Lung (tissue), 12 donors: Measurements from ENCODE around the gene PCSK5. TPM values are rescaled to one million over a fixed set of nuclear protein-coding genes. Genes with fewer than 3 reads are reported as not detected.
A peak's percentile ranks its signal among the peaks of the same experiment; 100 is the strongest.

Source experiments
- ATAC-seq: fragments of 200-7000 bp; cut with Tn5 transposase; one replicate; pipeline ENCODE4 v1.9.1; 2020; ENCODE audit warnings: moderate number of reproducible peaks; ENCODE audit not compliant: insufficient read depth, low FRiP score
- DNase-seq, 3 donors: peaks; one replicate each; pipeline ENCODE4 v3.0.0-alpha.2; 2013 to 2017
- H3K27ac ChIP-seq, 2 donors: one replicate each; pipeline ENCODE4 v1.5.1; 2013; ENCODE audit warnings: mild to moderate bottlenecking in 2 of 2, moderate library complexity in 2 of 2, control low read depth in 1 of 2, inconsistent platforms in 1 of 2, low read depth in 1 of 2, low read length in 1 of 2
- H3K27me3 ChIP-seq, 3 donors: one replicate each; pipeline ENCODE4 v1.5.1; 2013; ENCODE audit warnings: low read length in 2 of 3; ENCODE audit not compliant: control insufficient read depth in 3 of 3, insufficient read depth in 3 of 3
- H3K36me3 ChIP-seq, 4 donors: one replicate each; pipeline ENCODE4 v1.5.1; 2013; ENCODE audit warnings: low read length in 4 of 4, mild to moderate bottlenecking in 1 of 4, moderate library complexity in 1 of 4; ENCODE audit not compliant: control insufficient read depth in 4 of 4, insufficient read depth in 4 of 4
- H3K4me1 ChIP-seq, 5 donors: one replicate each; pipeline ENCODE4 v1.5.1; 2013; ENCODE audit warnings: low read length in 5 of 5, mild to moderate bottlenecking in 2 of 5, moderate library complexity in 1 of 5; ENCODE audit not compliant: control insufficient read depth in 5 of 5, insufficient read depth in 5 of 5
- H3K4me3 ChIP-seq: one replicate; pipeline ENCODE4 v1.5.1; 2013; ENCODE audit warnings: mild to moderate bottlenecking, control low read depth, moderate library complexity
- H3K9ac ChIP-seq, 2 donors: one replicate each; pipeline ENCODE4 v1.5.1; 2013; ENCODE audit warnings: low read length in 2 of 2, control low read depth in 1 of 2; ENCODE audit not compliant: insufficient read depth in 1 of 2
- H3K9me3 ChIP-seq, 4 donors: one replicate each; pipeline ENCODE4 v1.5.1; 2013; ENCODE audit warnings: low read length in 3 of 4, mild to moderate bottlenecking in 1 of 4, moderate library complexity in 1 of 4; ENCODE audit not compliant: control insufficient read depth in 4 of 4, insufficient read depth in 3 of 4
- CTCF ChIP-seq: IDR thresholded peaks from 2 replicates; pipeline ENCODE4 v1.5.1; 2012; ENCODE audit warnings: mild to moderate bottlenecking; ENCODE audit errors: control extremely low read depth, extremely low read depth
- WGBS, 2 donors: extraction: QIAGEN DNeasy Blood & Tissue Kit; methylation state at CpG; one replicate each; pipeline ENCODE4 v1.1.7; 2013; 5-methylcytosine and 5-hydroxymethylcytosine counted together
- polyA plus RNA-seq, 2 donors: library from polyadenylated mRNA; stranded (reverse); fragments of 200-250 nt; gene quantifications; one replicate each; pipeline ENCODE4 v1.2.1, GENCODE V29; 2013
- total RNA-seq, 2 donors: library from RNA; depleted of rRNA in 1 of 2; stranded (reverse); fragments of >200 nt in 1 of 2; gene quantifications; one replicate each; pipeline ENCODE4 v1.2.1, GENCODE V29; 2014 to 2021
- donor health status: control.
- donor health status: control.
- donor health status: Bipolar disorder and iron deficiency.
- donor health status: healthy.
- donor health status: DM: yes; HTN: yes; CAD: no.

The PCSK5 gene
- total and polyA plus RNA-seq, 4 donors = 1.9 to 28.2 (median 13.6) TPM

GRCh38 chr9:76103531-76104315, 213.2 kb downstream of the PCSK5 start:
- no peak for TF ChIP-seq CTCF
- WGBS, 2 donors = 70 to 75% methylated on average over 6 of the region's 6 CpGs
- Histone ChIP-seq H3K4me1 (peaks cover 0 to 29% (median 13%) of the 10 kb centered on the region in 5 donors), H3K27ac (no peak overlapping the region), H3K27me3 (no peaks in the 10 kb centered on the region), H3K36me3 (no peaks in the 10 kb centered on the region), H3K9me3 (no peaks in the 10 kb centered on the region), H3K9ac (no peak overlapping the region), H3K4me3 (no peak overlapping the region)
- ATAC-seq = no peak
- peak in 2 of 3 donors; percentile 56 to 57 for DNase-seq

GRCh38 chr9:76107482-76107881, 217.0 kb downstream of the PCSK5 start:
- no peak for TF ChIP-seq CTCF
- no peak for ATAC-seq
- no peaks in the 10 kb centered on the region for H3K36me3 ChIP-seq
- H3K27me3 ChIP-seq = no peaks in the 10 kb centered on the region
- no peak overlapping the region for H3K4me3 ChIP-seq
- DNase-seq = peak in 1 of 3 donors; percentile 58
- peaks cover 0 to 26% (median 5%) of the 10 kb centered on the region in 5 donors for H3K4me1 ChIP-seq
- no peaks in the 10 kb centered on the region for H3K9me3 ChIP-seq
- H3K27ac ChIP-seq = no peak overlapping the region
- WGBS, 2 donors = 85 to 90% methylated on average over 4 of the region's 4 CpGs
- H3K9ac ChIP-seq = no peak overlapping the region

DNA sequence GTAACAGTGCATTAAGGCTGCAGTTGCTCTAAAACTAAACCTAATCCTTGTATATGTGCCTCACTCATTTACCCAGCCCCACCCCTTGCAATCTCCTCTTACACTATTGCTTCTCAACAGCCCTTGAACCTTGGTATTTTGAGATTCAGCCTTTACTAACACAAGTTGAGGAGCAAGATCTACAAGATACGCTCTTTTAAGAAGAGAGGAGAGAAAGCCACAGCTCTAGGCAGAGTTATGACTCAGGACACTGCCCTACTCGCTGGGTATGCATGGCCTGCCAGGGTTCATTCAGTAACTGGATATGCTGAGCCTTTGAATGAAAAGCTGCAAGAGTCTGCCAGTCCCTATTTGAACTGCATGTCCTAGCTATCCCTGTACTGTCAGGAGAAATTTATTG, 219.5 kb downstream of the PCSK5 start:
- Histone ChIP-seq H3K27ac (no peak overlapping the region), H3K4me3 (no peak overlapping the region), H3K36me3 (no peaks in the 10 kb centered on the region), H3K9ac (no peak overlapping the region), H3K4me1 (peaks cover 0 to 13% (median 0%) of the 10 kb centered on the region in 5 donors), H3K27me3 (no peaks in the 10 kb centered on the region), H3K9me3 (no peaks in the 10 kb centered on the region)
- DNase-seq = no peak
- no peak for TF ChIP-seq CTCF
- 76 to 79% methylated on average over 2 of the region's 2 CpGs for WGBS, 2 donors
- peak; percentile 66 for ATAC-seq
